T-helper 17 cell (primary cell): ENCODE data around the gene CAPN8. TPM values are rescaled to one million over a fixed set of nuclear protein-coding genes. Genes with fewer than 3 reads are reported as not detected.
A peak's percentile ranks its signal among the peaks of the same experiment; 100 is the strongest.

Experiments used
- ATAC-seq: fragments of 150-1000 bp; cut with Tn5 transposase; 2 replicates; pipeline ENCODE4 v1.10.0; 2021; ENCODE audit warnings: mild to moderate bottlenecking, moderate library complexity
- DNase-seq, 3 donors: peaks; one replicate each; pipeline versions ENCODE4 v3.0.0 to v3.0.0-alpha.2; 2020 to 2021
- H3K9me3 ChIP-seq: one replicate; pipeline ENCODE4 v1.7.0; 2013; ENCODE audit warnings: low read length, mild to moderate bottlenecking; ENCODE audit not compliant: control insufficient read depth, poor library complexity, severe bottlenecking
- H3K27ac Mint-ChIP-seq: one replicate; pipeline ENCODE4 v1.8.0; 2022; ENCODE audit warnings: mild to moderate bottlenecking, moderate library complexity, mixed read lengths
- H3K27me3 Mint-ChIP-seq: one replicate; pipeline ENCODE4 v1.8.0; 2022; ENCODE audit warnings: mixed read lengths
- H3K36me3 Mint-ChIP-seq: one replicate; pipeline ENCODE4 v1.8.0; 2022; ENCODE audit warnings: low read depth, mixed read lengths
- H3K4me1 Mint-ChIP-seq: one replicate; pipeline ENCODE4 v1.8.0; 2022; ENCODE audit warnings: mild to moderate bottlenecking, mixed read lengths
- H3K4me3 Mint-ChIP-seq: one replicate; pipeline ENCODE4 v1.8.0; 2022; ENCODE audit warnings: mild to moderate bottlenecking, moderate library complexity, mixed read lengths
- total RNA-seq, 4 donors: library from RNA in 2 of 4; stranded (reverse) in 2 of 4; gene quantifications; one replicate each; pipeline ENCODE4 v1.2.3 and lab custom pipeline; 2022 to 2026

CAPN8 gene
- total RNA-seq, 2 donors from 2014 or later = 0.60 to 0.91 TPM

DNA sequence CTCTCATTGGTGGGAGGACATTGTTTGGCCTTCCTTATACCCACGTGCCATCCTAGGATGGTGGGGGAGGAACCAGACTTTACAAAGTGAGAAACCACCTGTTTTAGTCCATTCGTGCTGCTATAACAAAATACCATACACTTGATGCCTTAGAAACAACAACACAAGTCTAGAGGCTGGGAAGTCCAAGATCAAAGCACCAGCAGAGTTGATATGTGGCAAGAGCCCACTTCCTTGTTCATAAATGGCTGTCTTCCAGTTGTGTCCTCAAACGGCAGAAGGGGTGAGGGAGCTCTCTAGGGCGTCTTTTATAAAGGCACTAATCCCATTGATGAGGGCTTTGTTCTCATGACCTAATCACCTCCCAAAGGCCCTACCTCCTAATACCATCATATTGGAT, 31.1 kb downstream of the CAPN8 start:
- H3K36me3 Mint-ChIP-seq = peaks cover 2% of the 10 kb centered on the region
- no peak for ATAC-seq
- no peak overlapping the region for H3K4me3 Mint-ChIP-seq
- H3K4me1 Mint-ChIP-seq = no peaks in the 10 kb centered on the region
- no peak for DNase-seq
- H3K27me3 Mint-ChIP-seq = peaks cover 8% of the 10 kb centered on the region
- H3K9me3 ChIP-seq = no peaks in the 10 kb centered on the region
- no peak overlapping the region for H3K27ac Mint-ChIP-seq

DNA sequence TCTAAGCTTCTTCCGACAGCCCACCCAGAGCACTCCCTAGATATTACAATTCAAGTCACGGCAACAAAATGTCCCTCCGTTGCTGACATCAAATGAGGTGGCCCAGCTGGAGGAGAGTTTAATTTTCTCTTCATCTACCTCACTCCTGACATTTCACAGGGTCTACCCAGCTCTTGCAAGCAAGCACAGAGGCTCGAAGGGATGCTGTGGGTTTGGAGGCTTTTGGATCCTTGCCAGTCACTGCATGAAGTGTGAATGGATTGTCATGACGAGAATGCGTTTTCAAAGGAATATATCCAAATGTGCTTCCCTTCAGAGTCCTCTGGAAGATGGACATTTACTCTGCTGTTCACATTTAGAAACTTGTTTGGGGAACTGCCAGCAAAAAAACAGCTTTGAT, 33.5 kb downstream of the CAPN8 start:
- Mint-ChIP-seq H3K4me3 (no peak overlapping the region), H3K27ac (no peak overlapping the region), H3K4me1 (peaks cover 5% of the 10 kb centered on the region), H3K36me3 (peaks cover 2% of the 10 kb centered on the region), H3K27me3 (peaks cover 8% of the 10 kb centered on the region)
- DNase-seq (no peak), ATAC-seq (no peak)
- H3K9me3 ChIP-seq = no peaks in the 10 kb centered on the region

- H3K9me3 ChIP-seq = no peaks in the 10 kb centered on the region
- peaks cover 5% of the 10 kb centered on the region for H3K4me1 Mint-ChIP-seq
- peaks cover 8% of the 10 kb centered on the region for H3K27me3 Mint-ChIP-seq
- no peak overlapping the region for H3K4me3 Mint-ChIP-seq
- DNase-seq (no peak), ATAC-seq (no peak)
- H3K27ac Mint-ChIP-seq = no peak overlapping the region
- H3K36me3 Mint-ChIP-seq = peaks cover 2% of the 10 kb centered on the region
Measured at GRCh38 chr1:223631473-223631872, 34.0 kb downstream of the CAPN8 start.

- peaks cover 8% of the 10 kb centered on the region for H3K27me3 Mint-ChIP-seq
- no peaks in the 10 kb centered on the region for H3K9me3 ChIP-seq
- H3K27ac Mint-ChIP-seq = no peak overlapping the region
- DNase-seq (no peak), ATAC-seq (no peak)
- H3K4me3 Mint-ChIP-seq = no peak overlapping the region
- peaks cover 2% of the 10 kb centered on the region for H3K36me3 Mint-ChIP-seq
- peaks cover 5% of the 10 kb centered on the region for H3K4me1 Mint-ChIP-seq
Measured at GRCh38 chr1:223629126-223629457, 36.4 kb downstream of the CAPN8 start.

- Mint-ChIP-seq H3K4me3 (no peak overlapping the region), H3K27me3 (peaks cover 8% of the 10 kb centered on the region), H3K4me1 (peaks cover 5% of the 10 kb centered on the region), H3K36me3 (no peaks in the 10 kb centered on the region), H3K27ac (no peak overlapping the region)
- DNase-seq = peak in 1 of 3 donors; percentile 29
- ATAC-seq = peak; percentile 37
- no peaks in the 10 kb centered on the region for H3K9me3 ChIP-seq
Measured at GRCh38 chr1:223628233-223629125, 37.0 kb downstream of the CAPN8 start.

DNA sequence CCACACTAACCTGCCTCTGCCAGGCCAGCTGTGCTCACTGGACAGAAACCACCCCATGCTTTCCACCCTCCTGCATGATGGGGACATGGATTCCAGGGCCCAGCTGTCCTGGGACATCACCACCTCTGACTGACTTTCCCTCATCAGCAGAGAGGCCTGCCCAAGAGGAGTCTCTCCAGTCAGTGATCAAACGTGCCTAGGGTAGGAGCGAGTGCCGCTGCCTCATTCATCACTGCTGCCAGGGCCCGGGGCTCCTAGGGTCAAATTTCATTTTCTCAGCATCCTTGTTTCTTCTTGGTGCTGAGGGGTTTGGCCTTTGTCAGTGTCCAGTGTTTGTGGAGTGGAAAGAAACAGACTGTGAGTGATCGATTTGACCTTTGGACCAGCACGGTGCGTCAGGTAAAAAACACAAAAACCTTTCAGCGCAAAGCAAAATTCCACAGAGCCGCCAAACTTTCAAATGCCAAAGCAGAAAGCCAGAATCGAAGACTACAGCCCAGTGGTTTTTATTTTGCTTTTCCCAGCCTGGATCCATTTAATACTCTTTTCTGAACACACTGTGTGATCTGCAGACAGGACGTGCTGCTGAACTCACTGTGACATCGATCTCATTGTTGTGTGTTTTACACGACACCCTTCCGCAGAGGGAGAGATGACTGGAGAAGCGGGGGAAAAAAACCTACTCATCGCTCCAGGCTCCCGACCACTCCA, 43.2 kb downstream of the CAPN8 start:
- ATAC-seq (no peak), DNase-seq (no peak)
- Mint-ChIP-seq H3K36me3 (no peaks in the 10 kb centered on the region), H3K4me1 (peaks cover 2% of the 10 kb centered on the region), H3K27me3 (no peaks in the 10 kb centered on the region), H3K4me3 (no peak overlapping the region), H3K27ac (no peak overlapping the region)
- H3K9me3 ChIP-seq = no peaks in the 10 kb centered on the region

DNA sequence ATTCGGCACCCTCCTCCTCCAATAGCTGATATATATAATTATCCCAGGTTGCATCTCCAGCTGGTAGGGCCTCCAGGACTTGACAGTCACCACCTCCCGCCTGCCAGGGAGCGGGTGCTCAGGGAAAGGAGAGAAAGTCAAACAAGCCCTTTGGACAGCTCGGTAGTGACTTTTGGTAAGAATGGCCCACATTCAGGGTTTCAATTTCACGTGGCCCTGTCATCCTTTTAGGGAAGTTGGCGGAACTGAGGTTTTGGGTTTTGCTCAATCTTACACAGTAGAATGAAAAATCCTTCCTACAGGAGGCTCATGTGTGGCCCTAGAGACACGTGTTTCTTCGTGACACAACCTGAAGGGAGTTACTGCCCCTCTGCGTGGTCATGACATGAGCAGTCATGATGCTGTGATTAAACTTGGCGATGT, 44.2 kb downstream of the CAPN8 start:
- no peaks in the 10 kb centered on the region for H3K27me3 Mint-ChIP-seq
- no peak overlapping the region for H3K4me3 Mint-ChIP-seq
- no peak overlapping the region for H3K27ac Mint-ChIP-seq
- H3K9me3 ChIP-seq = no peaks in the 10 kb centered on the region
- no peak for ATAC-seq
- no peak for DNase-seq
- H3K36me3 Mint-ChIP-seq = no peaks in the 10 kb centered on the region
- peaks cover 2% of the 10 kb centered on the region for H3K4me1 Mint-ChIP-seq

GRCh38 chr1:223620297-223620897, 45.1 kb downstream of the CAPN8 start:
- no peak overlapping the region for H3K4me3 Mint-ChIP-seq
- no peak for DNase-seq
- H3K27ac Mint-ChIP-seq = no peak overlapping the region
- H3K4me1 Mint-ChIP-seq = peaks cover 2% of the 10 kb centered on the region
- H3K27me3 Mint-ChIP-seq = no peaks in the 10 kb centered on the region
- ATAC-seq = no peak
- H3K36me3 Mint-ChIP-seq = no peaks in the 10 kb centered on the region
- H3K9me3 ChIP-seq = no peaks in the 10 kb centered on the region

DNA sequence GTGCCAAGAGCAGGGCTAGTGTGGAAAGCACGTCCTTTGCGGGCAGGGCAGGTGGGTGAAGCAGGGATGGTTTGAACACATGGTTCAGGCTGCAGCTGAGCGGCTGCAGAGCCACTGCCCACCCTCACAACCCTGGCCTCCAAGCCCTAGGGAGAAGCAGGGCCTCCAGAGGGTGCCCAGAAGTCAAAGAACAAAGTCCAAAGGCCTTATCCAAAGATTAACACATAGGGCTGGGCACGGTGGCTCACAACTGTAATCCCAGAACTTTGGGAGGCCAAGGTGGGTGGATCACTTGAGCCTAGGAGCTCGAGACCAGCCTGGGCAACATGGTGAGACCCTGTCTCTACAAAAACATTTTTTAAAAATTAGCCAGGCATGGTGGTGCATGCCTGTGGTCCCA, 46.8 kb downstream of the CAPN8 start:
- no peaks in the 10 kb centered on the region for H3K9me3 ChIP-seq
- DNase-seq = no peak
- Mint-ChIP-seq H3K27ac (no peak overlapping the region), H3K4me3 (no peak overlapping the region), H3K27me3 (no peaks in the 10 kb centered on the region), H3K36me3 (no peaks in the 10 kb centered on the region), H3K4me1 (peaks cover 2% of the 10 kb centered on the region)
- no peak for ATAC-seq

DNA sequence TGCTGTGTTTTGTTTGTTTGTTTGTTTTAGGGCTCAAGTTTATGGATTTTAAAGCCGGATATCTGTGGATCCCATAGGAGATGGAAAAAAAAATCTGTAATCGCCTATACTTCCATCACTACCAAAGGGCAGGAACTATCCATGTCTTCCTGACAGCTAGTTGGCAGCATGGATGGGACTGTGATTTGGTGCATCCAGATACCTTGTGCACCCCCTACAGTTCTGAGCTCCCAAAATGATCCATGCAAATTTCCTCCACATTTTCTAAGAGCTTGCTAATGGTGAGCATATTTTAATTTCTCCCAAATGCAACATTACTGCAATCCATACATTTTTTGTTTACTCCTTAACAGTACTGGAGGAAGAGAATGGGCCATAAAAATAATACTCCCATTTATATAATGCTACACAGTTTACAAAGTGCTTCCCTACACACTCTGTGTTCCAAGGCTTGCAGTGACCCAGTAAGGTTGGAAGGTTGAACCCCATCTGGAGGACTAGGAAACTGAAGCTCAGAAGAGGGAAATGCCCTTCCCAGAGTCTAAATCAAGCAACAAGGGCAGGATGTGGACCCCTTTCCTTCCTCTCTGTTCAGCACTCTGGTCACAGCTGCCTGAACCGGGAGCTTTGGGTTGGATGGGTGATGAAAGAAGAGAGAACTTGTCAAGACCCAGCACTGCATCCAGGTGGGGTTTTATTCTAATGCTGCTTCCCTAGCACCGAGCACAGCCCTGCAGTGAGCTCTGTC, 48.0 kb downstream of the CAPN8 start:
- ATAC-seq = no peak
- no peak overlapping the region for H3K27ac Mint-ChIP-seq
- no peak overlapping the region for H3K4me3 Mint-ChIP-seq
- no peaks in the 10 kb centered on the region for H3K36me3 Mint-ChIP-seq
- H3K4me1 Mint-ChIP-seq = peaks cover 2% of the 10 kb centered on the region
- no peak for DNase-seq
- H3K27me3 Mint-ChIP-seq = no peaks in the 10 kb centered on the region
- H3K9me3 ChIP-seq = no peaks in the 10 kb centered on the region

GRCh38 chr1:223616586-223616985, 48.9 kb downstream of the CAPN8 start:
- no peak for ATAC-seq
- H3K4me1 Mint-ChIP-seq = peaks cover 3% of the 10 kb centered on the region
- no peaks in the 10 kb centered on the region for H3K9me3 ChIP-seq
- H3K27ac Mint-ChIP-seq = no peak overlapping the region
- no peaks in the 10 kb centered on the region for H3K36me3 Mint-ChIP-seq
- H3K27me3 Mint-ChIP-seq = no peaks in the 10 kb centered on the region
- no peak for DNase-seq
- no peak overlapping the region for H3K4me3 Mint-ChIP-seq

DNA sequence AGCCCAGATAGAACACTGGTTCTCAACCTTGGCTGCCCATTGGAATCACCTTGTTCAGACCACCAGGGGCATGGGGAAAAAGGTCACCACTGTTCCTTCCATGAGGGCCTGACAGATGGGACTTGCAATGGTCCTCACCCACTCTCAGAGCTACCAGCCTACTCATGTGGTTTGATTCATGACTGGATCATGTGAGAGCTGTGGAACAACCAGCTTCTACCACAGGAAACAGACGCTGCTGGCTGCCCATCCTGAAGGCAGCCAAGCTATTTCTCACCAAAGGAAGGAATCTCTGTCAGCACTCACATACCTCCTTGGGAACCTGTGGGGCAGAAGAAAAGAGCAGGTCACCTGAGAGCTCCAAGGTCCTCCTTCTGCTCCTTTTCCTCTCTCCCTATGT, 53.6 kb downstream of the CAPN8 start:
- no peak for ATAC-seq
- H3K4me1 Mint-ChIP-seq = peaks cover 5% of the 10 kb centered on the region
- H3K27me3 Mint-ChIP-seq = no peaks in the 10 kb centered on the region
- H3K27ac Mint-ChIP-seq = no peak overlapping the region
- no peak for DNase-seq
- H3K36me3 Mint-ChIP-seq = no peaks in the 10 kb centered on the region
- no peak overlapping the region for H3K4me3 Mint-ChIP-seq
- H3K9me3 ChIP-seq = no peaks in the 10 kb centered on the region

DNA sequence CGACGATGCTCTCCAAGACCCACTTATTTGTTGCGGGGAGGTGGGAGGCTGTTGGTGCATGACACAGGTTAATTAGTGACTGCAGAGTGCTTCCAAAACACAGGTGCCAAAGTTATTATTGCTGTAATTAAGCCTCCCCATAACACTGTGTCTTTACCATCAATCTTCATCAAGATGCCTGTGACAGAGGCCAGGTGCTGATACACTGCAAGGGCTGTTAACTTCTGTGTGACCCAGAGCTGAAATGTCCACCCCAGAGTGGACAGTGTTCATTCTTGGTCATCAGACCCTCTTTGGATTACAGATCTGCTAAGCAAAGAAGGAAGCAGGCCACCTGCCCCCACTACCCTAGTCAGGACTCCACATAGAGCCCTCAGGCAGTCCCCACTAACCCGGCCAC, 55.5 kb downstream of the CAPN8 start:
- no peak for DNase-seq
- no peak overlapping the region for H3K27ac Mint-ChIP-seq
- H3K36me3 Mint-ChIP-seq = no peaks in the 10 kb centered on the region
- no peaks in the 10 kb centered on the region for H3K9me3 ChIP-seq
- H3K4me1 Mint-ChIP-seq = peaks cover 5% of the 10 kb centered on the region
- H3K27me3 Mint-ChIP-seq = no peaks in the 10 kb centered on the region
- no peak for ATAC-seq
- no peak overlapping the region for H3K4me3 Mint-ChIP-seq
